A673 (cell line): ENCODE data around the gene RHBDD3. TPM values are rescaled to one million over a fixed set of nuclear protein-coding genes. Genes with fewer than 3 reads are reported as not detected.

Source experiments
- BruUV-seq: library from RNA; stranded (reverse); fragments of 400-500 nt; replicated peaks from 2 replicates; lab custom pipeline; 2021; lab: Mats Ljungman, UMichigan
- CTCF ChIA-PET: fragments of 300-600 bp; sonication (Branson Sonifier 250); formaldehyde crosslinking; loops from one replicate; lab custom pipeline; 2022; ENCODE audit warnings: antibody characterized with exemption; lab: Charles Lee
- POLR2A ChIA-PET: fragments of 300-600 bp; sonication (Branson Sonifier 250); formaldehyde crosslinking; loops from one replicate; lab custom pipeline; 2022; ENCODE audit warnings: antibody characterized with exemption; ENCODE audit not compliant: low non-redundant PET; lab: Charles Lee
- DNase-seq: peaks from one replicate; pipeline ENCODE4 v3.0.0-alpha.2; 2015; ENCODE audit warnings: low spot score
- H3K27ac ChIP-seq: fragments of 200-600 bp; sonication (generic); 2 replicates; pipeline ENCODE4 v1.5.1; 2016; ENCODE audit warnings: mixed run types, low read depth, mild to moderate bottlenecking, mixed read lengths, antibody characterized with exemption, low read length; ENCODE audit not compliant: poor library complexity, severe bottlenecking
- H3K27me3 ChIP-seq: fragments of 200-600 bp; sonication (generic); replicated peaks from 2 replicates; pipeline ENCODE4 v1.6.1; 2017; ENCODE audit warnings: mixed run types, low read depth, mild to moderate bottlenecking, mixed read lengths, antibody characterized with exemption, low read length; ENCODE audit not compliant: insufficient read depth, poor library complexity
- H3K36me3 ChIP-seq: fragments of 200-600 bp; sonication (generic); 2 replicates; pipeline ENCODE4 v1.6.1; 2016; ENCODE audit warnings: mixed run types, mild to moderate bottlenecking, mixed read lengths, antibody characterized with exemption, low read length; ENCODE audit not compliant: insufficient read depth, poor library complexity, severe bottlenecking
- H3K4me1 ChIP-seq: fragments of 200-600 bp; sonication (generic); 2 replicates; pipeline ENCODE4 v1.6.1; 2017; ENCODE audit warnings: mixed run types, mild to moderate bottlenecking, mixed read lengths, antibody characterized with exemption, low read length; ENCODE audit not compliant: insufficient read depth, poor library complexity, severe bottlenecking
- H3K4me3 ChIP-seq: fragments of 200-600 bp; sonication (generic); 2 replicates; pipeline ENCODE4 v1.5.1; 2016; ENCODE audit warnings: low read depth, mixed run types, mild to moderate bottlenecking, mixed read lengths, low read length; ENCODE audit not compliant: poor library complexity, severe bottlenecking
- H3K9me3 ChIP-seq: fragments of 200-600 bp; sonication (generic); 2 replicates; pipeline ENCODE4 v1.6.1; 2016; ENCODE audit warnings: mixed run types, low read depth, mild to moderate bottlenecking, mixed read lengths, antibody characterized with exemption, low read length; ENCODE audit not compliant: poor library complexity, severe bottlenecking
- CTCF ChIP-seq: fragments of 300-800, 200-600 bp; sonication (generic); conservative IDR thresholded peaks from 2 replicates; pipeline ENCODE4 v1.5.1; 2017; ENCODE audit warnings: low read depth, mild to moderate bottlenecking, antibody characterized with exemption, low read length, moderate library complexity, mixed read lengths
- EZH2 ChIP-seq: fragments of 200-600 bp; sonication (generic); IDR thresholded peaks from 2 replicates; pipeline ENCODE4 v1.6.1; 2017; ENCODE audit warnings: borderline replicate concordance, low read depth, mild to moderate bottlenecking, mixed read lengths, antibody characterized with exemption, low read length; ENCODE audit not compliant: poor library complexity, severe bottlenecking
- intact Hi-C: fragments of 100-400 bp; cut with micrococcal nuclease; formaldehyde crosslinking; loops from one replicate; pipeline ENCODE4 v1.10.0; 2022; ENCODE audit not compliant: unreplicated experiment
- total RNA-seq: library from RNA; stranded (reverse); gene quantifications from 2 replicates; pipeline ENCODE4 v1.2.3, GENCODE V29; 2021

Gene RHBDD3
- total RNA-seq, 1 experiment from 2014 or later = 84.0 TPM

GRCh38 chr22:29233277-29233877 lies 34.4 kb downstream of the RHBDD3 start:
- CTCF ChIA-PET = no interaction called here
- POLR2A ChIA-PET = no interaction called here
- no peaks in the 10 kb centered on the region for H3K36me3 ChIP-seq
- intact Hi-C loops = no loop called here
- H3K9me3 ChIP-seq = no peaks in the 10 kb centered on the region
- no peaks in the 10 kb centered on the region for H3K4me1 ChIP-seq
- BruUV-seq = no TSS peak
- no peak overlapping the region for H3K4me3 ChIP-seq
- TF ChIP-seq CTCF (no peak), EZH2 (no peak)
- H3K27me3 ChIP-seq = no peaks in the 10 kb centered on the region
- no peak overlapping the region for H3K27ac ChIP-seq
- no peak for DNase-seq

- ChIA-PET CTCF (no interaction called here), POLR2A (no interaction called here)
- DNase-seq = no peak
Measured at GRCh38 chr22:29231971-29232959, 35.5 kb downstream of the RHBDD3 start.

More at GRCh38 chr22:29231971-29232959, 35.5 kb downstream of the RHBDD3 start:
- no peak for TF ChIP-seq EZH2
- TF ChIP-seq CTCF = no peak
- intact Hi-C loops = no loop called here
- H3K27ac ChIP-seq = no peak overlapping the region
- no peak overlapping the region for H3K4me3 ChIP-seq
- no peaks in the 10 kb centered on the region for H3K27me3 ChIP-seq
- H3K4me1 ChIP-seq = no peaks in the 10 kb centered on the region
- no peaks in the 10 kb centered on the region for H3K36me3 ChIP-seq
- BruUV-seq = no TSS peak
- no peaks in the 10 kb centered on the region for H3K9me3 ChIP-seq
